ENCODE measurements around the gene PMVK.

DNA sequence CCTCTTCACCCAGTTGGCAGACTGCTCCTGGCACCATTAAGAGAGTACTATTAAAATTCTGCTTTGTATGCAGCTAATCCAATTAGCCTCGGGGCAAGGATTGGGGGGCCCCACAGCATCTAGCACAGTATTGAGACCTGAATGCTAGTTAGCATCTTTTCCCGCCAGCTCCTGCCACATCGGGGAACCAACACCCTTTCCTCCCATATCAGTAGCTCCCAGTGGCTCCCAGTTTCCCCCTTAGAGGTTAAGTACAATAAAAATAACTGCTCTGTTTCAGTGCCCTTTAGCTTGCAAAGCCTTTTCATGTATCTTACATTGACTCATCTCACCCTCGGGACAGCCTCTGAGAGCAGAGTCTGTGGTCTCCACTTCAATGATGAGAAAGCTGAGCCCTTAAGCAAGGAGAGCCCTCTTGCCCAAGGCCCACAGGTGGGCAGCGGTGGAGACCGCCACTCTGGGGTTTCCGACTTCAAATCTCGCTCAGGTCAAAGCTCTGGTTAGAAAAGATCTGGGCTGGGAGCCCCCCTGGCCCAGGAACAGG is 4.2 kb upstream of the PMVK start:
- TF ChIP-seq POLR2AphosphoS5 (IDR thresholded peaks at IDR 0.05; ENCODE audit: low read depth, low read length) (no peak), POLR2A (IDR thresholded peaks at IDR 0.05; ENCODE audit: low read depth, low read length) (no peak)
